ENCODE results near the gene CSF1. TPM values are rescaled to one million over a fixed set of nuclear protein-coding genes. Genes with fewer than 3 reads are reported as not detected.
A peak's percentile ranks its signal among the peaks of the same experiment; 100 is the strongest.

Gene CSF1
- total RNA-seq, 1 donor from 2014 or later = 13.9 TPM

GRCh38 chr1:109979489-109980091 is 68.9 kb downstream of the CSF1 start:
- no peak for DNase-seq
- H3K4me1 ChIP-seq = peaks cover 59% of the 10 kb centered on the region
- H3K27ac ChIP-seq (replicated peaks) = peak overlapping the region; percentile 74

More at GRCh38 chr1:109979489-109980091, 68.9 kb downstream of the CSF1 start:
- intact Hi-C loops (cut with micrococcal nuclease) = loop anchor here (5.0 to 10.0 kb wide), 3 partner anchors 65 to 435 kb away; partner anchors contain the start of genes CSF1 and GNAI3
- Histone ChIP-seq H3K9me3 (replicated peaks) (no peaks in the 10 kb centered on the region), H3K27me3 (ENCODE audit: low read depth) (no peaks in the 10 kb centered on the region), H3K4me3 (no peak overlapping the region), H3K36me3 (no peaks in the 10 kb centered on the region)
- TF ChIP-seq CTCF (IDR thresholded peaks at IDR 0.05; ENCODE audit: borderline replicate concordance) = no peak

Other genes with a start within 250 kb of the CSF1 start
- gene GSTM2, start 242.8 kb upstream of the CSF1 start, total RNA-seq = 67.3 TPM
- not detected for gene GSTM1, start 223.0 kb upstream of the CSF1 start, total RNA-seq
- 2.4 TPM for gene GSTM5, start 198.6 kb upstream of the CSF1 start, total RNA-seq
- gene GSTM3, start 169.8 kb upstream of the CSF1 start, total RNA-seq = 93.7 TPM
- gene EPS8L3, start 146.9 kb upstream of the CSF1 start, total RNA-seq = 0.11 TPM
- gene AHCYL1, start 73.9 kb downstream of the CSF1 start, total RNA-seq = 45.2 TPM
- 18.1 TPM for gene STRIP1, start 123.8 kb downstream of the CSF1 start, total RNA-seq
- gene ALX3, start 159.8 kb downstream of the CSF1 start, total RNA-seq = not detected
- not detected for gene UBL4B, start 201.6 kb downstream of the CSF1 start, total RNA-seq
- gene SLC6A17, start 239.6 kb downstream of the CSF1 start, total RNA-seq = not detected